NCI-H2107 treated with DMSO at 0.1 percent for 48 hours (cell line): ENCODE measurements around the gene GPR107.
"Not testable (repeated sequence)": the region's sequence is repeated elsewhere in the genome, so short reads cannot be mapped to it uniquely, and the experiment has no call there.

Experiments
- DNase-seq: peaks from one replicate; lab custom pipeline; 2025; ENCODE audit not compliant: unreplicated experiment; lab: John Stamatoyannopoulos, UW

Gene GPR107

DNA sequence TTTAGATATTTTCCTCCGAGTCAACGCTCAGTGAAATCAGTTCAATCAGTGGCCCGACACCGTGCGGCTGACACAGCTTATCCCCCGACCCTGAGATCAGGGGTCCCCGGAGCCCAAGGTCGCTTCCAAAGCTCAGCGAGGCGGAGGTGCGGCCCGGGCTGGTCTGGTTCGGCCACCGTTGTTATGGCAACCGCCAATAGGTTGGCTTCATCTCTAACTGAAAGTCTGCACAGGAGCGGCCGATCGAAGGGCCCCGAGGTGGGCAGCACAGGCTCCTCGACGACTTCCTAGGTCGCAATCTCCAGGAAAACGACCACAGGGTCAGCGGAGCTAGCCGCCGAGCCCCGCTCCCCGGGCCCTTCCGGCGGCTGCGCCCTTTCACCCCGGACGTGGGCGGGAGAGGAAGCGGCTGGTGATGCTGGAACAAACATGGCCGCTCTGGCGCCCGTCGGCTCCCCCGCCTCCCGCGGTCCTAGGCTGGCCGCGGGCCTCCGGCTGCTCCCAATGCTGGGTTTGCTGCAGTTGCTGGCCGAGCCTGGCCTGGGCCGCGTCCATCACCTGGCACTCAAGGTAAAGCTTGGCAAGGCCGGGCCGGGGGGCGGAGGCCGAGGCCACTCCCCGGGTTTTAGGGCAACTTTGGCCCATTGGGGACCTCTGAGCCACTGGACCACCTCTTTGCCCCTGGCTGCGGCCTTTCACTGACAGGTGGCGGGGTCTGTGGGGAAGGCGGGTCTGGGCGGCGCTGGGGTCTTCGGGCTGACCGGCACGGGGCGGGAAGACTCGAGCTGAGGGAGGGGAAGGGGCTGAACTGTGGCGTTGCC lies at the start of gene GPR107:
Gene GPR107 (plus strand): TSS at position 403 of the 821 bp plus-strand sequence. CDS start 27 bp downstream, at position 430.
- DNase-seq, result peak; percentile 12

DNA sequence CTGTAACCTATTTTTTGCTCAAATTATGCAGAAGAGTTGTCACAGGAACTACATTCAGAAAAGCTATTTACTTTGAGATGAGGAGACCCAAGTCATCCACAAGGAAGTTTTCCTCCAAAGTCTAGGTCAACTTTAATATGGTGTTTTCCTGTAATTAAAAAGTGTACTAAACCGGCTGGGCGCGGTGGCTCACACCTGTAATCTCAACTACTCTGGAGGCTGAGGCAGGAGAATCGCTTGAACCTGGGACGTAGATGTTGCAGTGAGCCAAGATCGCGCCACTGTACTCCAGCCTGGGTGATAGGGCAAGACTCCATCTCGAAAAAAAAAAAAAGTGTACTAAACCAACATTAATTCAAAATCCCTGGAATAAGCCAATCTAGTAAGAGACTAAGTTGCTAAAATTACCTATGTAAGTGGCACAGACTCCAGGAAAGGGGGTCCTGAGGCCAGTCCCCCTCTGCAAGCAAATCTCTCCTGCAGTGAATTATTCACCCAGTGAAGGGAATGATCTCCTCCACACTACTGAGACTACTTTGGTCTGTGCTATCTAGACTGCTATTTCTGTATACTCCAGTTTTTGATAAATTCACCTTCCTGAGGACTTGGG lies 49.7 kb upstream of the GPR107 start:
- DNase-seq, result no peak

DNA sequence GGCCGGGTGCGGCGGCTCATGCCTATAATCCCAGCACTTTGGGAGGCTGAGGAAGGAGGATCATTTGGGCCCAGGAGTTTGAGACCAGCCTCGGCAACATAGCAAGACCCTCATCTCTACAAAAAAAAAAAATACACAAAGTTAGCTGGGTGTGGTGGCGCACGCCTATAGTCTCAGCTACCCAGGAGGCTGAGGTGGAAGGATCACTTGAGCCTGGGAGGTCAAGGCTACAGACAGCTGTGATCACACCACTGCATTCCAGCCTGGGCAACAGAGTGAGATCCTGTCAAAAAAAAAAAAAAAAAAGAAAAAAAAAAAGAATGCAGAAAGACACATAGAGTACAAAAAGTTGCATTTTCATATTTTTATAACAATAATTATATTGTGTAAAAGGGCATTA lies 46.8 kb upstream of the GPR107 start:
- DNase-seq, result not testable (repeated sequence)

DNA sequence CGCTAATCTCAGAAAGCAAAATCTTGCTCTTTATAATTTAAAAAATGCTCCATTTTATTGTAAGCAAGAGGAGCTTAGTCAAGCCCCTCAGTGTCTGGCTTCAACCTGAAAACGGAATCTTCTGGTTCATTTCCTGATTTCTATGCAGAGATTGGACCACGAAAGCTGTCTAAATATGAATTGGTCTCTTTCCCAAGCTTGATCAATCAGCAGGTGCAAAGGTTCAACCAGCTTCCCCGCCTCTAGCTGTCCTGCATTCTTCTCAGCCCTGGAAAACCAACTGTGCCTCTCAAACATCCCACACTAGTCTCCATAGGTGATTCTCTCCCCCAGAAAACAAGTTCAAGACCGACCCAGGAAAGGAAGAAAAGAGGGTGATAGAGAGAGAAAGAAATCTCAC lies 45.2 kb upstream of the GPR107 start:
- DNase-seq, result no peak

DNA sequence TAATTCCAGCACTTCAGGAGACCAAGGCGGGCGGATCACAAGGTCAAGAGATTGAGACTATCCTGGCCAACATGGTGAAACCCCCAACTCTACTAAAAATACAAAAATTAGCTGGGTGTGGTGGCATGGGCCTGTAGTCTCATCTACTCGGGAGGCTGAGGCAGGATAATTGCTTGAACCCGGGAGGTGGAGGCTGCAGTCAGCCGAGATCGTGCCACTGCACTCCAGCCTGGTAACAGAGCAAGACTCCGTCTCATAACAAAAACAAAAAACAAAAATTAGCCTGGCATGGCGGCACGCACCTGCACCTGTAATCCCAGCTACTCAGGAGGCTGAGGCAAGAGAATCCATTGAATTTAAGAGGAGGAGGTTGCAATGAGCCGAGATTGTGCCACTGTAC lies 44.2 kb upstream of the GPR107 start:
- DNase-seq, result not testable (repeated sequence)

DNA sequence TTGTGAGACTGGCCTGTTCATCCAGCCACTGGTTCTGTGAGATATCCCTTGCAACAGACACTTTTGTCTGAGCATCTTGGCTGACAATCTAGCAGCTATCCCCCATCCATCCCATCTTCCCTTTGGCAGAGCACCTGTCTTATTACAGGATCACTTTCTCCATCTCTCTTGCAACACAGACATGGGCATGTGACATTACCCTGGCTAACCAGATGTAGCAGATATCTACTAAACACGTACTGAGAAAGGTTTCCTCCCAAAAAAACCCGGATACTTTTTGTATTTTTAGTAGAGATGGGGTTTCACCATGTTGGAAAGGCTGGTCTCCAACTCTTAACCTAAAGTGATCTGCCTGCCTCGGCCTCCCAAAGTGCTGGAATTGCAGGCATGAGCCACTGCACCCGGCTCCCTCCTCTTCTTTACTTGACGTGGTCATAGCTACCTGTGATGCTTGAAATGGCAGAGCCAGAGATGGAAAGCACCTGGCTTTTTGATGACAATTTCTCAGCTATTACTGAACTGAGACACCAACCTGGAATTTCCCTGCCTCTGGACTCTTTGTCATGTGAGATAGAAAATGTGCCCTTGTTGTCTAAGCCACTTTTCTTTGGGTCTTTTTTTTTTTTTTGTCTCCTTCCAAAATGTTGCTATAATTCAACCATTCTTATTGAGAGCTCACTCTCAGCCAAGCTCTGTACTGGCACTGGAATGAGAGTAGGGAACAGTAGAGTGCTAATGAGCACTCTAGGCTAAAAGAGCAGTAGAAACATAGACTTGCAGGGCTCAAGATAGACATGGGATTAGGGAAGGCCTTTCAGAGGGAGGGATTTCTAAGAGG lies 43.3 kb upstream of the GPR107 start:
- DNase-seq, result no peak

DNA sequence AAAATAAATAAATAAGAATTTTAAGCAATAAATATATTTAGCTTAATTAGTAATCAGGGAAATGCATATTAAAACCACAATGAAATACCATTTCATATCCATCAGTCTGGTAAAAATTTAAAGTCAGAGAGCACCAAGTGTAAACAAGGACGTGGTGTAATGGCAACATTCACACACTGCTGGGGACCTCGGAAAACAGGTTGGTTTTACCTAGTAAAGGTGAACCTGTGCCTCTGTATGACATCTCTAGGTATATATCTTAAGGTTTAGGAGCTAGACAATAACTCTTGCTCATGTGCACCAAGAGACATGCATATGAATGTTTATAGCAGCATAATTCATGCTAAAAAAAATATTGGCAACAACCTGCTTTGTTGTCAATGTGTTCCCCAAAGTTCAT lies 40.4 kb upstream of the GPR107 start:
- no peak for DNase-seq

DNA sequence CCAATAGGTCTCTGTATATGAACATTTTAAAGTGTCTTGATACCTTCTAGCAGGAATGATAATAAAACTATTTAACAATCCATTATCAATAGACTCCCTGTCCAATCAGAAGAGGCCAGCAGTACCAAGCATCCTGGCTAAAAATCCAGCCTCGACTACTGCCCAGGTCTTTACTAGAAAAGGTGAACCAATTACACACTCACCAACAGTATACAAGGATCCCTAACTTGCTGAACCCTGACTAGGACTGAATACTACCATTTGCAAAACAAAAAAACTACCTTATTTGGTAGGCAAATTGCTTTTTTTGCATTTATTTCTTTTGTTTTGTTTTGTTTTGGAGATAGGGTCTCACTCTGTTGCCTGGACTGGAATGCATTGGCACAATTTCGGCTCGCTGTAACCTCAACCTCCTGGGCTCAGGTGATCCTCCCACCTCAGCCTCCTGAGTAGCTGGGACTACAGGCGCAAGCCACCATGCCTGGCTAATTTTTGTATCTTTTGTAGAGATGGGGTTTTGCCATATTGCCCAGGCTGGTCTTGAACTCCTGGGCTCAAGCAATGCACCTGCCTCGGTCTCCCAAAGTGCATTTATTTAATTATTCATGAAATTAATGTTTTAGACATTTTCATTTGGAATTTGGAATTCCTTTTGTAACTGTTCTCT lies 38.2 kb upstream of the GPR107 start:
- DNase-seq, result no peak

DNA sequence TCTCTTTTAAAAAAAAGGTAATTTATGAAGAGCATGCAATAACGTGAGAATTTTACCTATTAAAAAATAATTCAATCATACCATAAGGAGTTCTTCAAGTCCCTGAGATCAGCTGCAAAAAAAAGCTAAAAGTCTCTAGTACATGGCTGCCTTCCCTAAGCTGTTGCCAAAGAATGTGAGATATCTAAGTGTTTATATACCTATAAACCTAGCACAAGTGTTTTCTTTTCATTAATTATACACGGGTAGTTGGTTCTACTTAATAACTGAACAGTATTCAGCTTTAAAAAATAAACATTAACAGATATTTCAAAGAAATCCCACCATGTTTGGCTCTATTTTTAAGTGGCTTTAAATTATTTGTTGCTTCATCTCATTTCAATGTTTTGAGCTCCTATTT lies 36.6 kb upstream of the GPR107 start:
- no peak for DNase-seq

DNA sequence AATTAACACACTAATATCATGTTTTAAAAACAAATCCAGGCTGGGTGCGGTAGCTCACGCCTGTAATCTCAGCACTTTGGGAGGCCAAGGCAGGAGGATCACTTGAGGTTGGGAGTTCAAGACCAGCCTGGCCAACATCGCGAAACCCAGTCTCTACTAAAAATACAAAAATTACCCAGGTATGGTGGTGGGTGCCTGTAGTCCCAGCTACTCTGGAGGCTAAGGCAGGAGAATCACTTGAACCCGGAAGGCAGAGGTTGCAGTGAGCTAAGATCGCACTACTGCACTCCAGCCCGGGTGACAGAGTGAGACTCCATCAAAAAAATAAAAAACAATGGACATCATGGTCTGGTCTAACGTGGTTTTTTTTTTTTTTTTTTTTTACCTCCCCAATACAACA lies 36.2 kb upstream of the GPR107 start:
- DNase-seq, result not testable (repeated sequence)

DNA sequence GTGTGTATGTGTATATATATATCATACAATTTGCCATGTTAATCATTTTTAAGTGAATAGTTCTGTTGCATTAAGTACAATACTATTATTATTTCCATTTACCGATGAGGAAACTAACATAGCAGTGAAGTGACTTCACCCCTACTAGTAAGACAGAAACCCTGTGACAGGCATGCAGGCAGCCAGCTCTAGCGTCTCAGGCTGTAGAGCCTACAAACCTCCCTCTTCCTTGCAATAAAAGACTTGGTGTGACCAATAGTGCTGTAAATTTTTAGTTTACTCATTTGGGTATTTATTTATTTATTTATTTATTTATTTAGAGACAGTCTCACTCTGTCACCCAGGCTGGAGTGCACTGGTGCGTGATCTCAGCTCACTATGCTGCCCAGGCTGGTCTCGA lies 35.4 kb upstream of the GPR107 start:
- no peak for DNase-seq

DNA sequence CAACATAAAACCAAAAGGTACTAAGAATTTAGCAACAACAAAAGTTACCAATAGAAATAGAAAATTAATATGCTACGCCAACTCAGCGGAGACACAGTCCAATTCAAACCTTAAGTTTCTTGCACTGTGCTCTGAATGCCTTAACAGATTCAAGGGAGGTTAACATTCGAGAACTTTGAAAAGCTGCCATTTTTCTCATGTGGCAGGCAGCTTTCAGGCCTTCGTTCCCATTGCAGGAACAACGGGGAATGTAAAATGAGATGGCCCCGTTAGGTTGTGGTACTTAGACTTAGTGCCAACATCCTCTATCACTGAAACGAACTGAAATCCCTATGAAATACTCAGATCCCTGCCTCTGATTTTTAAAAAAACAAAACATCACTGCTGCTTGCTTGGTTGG lies 33.1 kb upstream of the GPR107 start:
- DNase-seq, result no peak

DNA sequence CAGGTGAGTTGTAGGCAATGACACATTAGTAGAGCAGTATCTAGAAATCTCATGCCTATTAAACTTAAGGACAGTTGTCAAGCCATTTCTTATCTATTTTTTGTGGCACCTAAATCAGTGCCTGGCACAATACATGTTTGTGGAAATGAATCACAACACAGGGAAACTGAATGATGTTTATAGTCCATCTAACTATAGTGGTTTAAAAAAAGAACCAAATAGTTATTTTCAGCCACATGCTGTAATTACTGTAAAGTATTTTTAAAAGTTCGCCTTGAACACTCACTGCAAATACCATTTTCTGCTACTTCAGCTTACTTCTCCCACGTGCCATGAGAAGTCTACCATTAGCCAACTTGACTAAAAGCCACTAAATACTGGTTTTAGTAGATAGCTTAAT lies 32.6 kb upstream of the GPR107 start:
- DNase-seq, result no peak

DNA sequence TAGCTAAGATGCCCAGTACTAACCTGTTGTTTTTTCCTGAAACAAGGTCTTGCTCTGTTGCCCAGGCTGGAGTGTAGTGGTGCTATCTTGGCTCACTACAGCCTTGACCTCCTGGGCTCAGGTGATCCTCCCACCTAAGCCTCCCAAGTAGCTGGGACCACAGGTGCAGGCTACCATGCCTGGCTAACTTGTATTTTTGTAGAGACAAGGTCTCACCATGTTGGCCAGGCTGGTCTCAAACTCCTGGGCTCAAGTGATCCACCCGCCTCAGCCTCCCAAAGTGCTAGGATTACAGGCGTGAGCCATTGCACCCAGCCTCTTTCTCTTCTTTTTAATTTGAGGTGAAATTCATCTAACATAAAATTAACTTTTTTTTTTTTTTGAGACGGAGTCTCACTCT lies 31.9 kb upstream of the GPR107 start:
- not testable (repeated sequence) for DNase-seq

DNA sequence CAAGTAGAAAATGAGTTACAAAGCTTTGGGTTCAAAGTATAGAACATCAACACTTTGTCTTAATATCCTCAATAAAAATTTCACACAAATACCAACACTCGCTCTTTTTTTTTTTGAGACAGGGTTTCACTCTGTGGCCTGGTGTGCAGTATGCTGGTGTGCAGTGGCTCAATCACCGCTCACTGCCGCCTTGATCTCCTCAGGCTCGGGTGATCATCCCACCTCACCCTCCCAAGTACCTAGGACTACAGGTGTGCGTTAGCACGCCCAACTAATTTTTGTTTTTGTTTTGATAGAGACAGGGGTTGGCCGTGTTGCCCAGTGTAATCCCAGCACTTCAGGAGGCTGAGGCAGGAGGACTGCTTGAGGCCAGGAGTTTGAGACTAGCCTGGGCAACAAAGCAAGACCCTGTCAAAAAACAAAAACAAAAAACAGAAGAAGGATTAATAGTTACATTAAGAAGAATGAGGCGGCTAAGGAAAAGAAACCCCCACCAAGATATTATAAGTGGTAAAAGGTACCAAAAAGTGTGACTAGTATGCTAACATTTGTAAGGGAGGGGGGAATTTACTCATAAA lies 31.1 kb upstream of the GPR107 start:
- no peak for DNase-seq

DNA sequence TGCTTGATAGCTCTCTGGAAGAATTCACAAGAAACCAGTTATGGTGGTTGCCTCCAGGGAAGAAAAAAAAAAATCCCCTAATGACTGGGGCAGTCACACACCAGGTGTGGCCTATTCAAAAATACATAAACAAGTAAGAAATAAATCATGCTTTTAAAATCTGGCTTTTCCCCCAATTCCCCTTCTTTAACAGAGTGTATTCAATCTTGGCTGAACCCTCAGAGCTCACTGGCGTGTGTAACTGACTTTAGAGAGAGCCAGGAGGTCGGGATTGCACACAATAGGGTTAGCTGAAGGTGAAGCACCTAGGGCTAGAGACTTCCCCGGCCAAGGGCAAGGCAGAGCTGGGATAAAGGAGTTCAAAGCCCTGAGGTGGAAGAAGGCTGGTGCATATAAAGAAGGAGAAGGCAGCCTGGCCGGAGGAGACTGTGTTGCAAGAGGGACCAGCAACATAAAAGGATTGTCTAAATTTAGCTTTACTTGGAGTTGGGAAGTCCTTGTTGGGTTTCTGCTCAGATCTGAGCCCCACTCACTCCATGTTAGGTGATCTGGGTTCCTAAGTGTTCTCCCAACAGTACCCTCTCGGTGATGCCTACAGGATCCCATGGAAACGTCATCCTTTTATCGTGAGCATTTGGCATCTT lies 30.4 kb upstream of the GPR107 start:
- DNase-seq, result no peak

DNA sequence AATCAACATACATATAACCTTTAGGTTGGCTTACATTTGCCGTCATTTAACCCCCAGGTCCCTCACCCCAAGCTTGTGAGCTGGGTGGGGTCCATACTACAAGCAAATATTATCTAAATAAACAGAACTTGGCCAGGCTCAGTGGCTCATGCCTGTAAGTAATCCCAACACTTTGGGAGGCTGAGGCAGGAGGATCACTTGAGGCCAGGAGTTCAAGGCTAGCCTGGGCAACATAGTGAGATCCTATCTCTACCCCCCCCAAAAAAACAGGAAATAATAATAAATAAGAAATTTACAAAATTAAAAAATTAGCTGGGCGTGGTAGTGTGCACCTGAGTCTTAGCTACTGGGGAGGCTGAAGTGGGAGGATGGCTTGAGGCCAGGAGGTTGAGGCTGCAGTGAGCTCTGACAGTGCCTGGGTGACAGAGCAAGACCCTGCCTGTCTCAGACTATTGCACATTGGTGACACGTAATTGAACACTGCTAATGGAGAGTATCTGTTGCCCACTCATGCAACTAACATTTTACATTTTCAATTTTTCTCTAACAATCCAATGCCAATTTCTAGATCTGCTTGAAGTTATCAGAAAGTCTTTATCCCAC lies 29.6 kb upstream of the GPR107 start:
- DNase-seq, result no peak

DNA sequence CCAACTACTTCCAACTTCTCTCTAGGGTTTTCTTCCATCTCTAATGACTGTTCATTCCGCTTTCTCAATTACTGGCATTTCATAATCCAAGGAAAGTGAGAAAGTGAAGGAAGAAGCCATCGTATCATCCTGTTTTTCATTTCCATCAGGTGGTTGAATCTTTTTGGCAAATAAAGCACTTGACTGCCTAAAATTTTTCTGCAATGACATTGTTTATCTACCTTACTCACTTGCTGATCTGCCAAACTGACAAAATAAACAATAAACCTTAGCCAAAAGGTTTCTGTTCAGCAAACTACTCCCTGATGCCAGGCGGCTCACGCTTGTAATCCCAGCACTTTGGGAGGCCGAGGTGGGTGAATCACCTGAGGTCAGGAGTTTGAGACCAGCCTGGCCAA lies 29.1 kb upstream of the GPR107 start:
- DNase-seq, result no peak

DNA sequence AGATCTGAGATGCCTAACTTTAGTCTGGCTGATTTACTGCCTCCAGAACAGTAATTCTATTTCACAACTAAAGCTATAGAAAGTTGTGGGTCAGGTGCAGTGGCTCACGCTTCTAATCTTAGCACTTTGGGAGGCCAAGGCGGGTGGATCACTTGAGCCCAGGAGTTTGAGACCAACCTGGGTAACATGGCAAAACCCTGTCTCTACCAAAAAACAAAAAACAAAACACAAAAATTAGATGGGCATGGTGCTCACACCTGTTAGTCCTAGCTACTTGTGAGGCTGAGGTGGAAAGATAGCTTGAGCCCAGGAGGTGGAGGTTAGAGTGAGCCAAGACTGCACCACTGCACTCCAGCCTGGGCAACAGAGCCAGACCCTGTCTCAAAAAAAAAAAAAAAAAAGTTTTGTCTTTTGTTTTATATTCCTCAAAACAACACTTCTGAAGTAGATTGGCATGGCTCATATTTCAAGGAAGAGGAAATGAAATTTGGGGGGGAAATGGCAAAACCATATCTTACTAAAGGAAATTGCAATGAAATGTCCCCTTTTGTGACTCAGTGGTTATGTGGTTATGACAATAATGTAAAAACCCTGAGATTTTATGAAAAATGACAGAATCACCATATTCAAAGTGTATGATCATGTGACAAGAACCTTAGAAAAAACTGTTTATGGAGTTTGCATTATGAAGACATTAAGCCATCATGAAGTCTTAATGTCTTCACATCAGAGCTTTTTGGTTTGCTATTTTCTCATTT lies 26.9 kb upstream of the GPR107 start:
- no peak for DNase-seq
